ENCODE measurements around the gene MRPS2. TPM values are rescaled to one million over a fixed set of nuclear protein-coding genes. Genes with fewer than 3 reads are reported as not detected.

Gene MRPS2
- total RNA-seq, 1 donor from 2014 or later, result 50.1 TPM

DNA sequence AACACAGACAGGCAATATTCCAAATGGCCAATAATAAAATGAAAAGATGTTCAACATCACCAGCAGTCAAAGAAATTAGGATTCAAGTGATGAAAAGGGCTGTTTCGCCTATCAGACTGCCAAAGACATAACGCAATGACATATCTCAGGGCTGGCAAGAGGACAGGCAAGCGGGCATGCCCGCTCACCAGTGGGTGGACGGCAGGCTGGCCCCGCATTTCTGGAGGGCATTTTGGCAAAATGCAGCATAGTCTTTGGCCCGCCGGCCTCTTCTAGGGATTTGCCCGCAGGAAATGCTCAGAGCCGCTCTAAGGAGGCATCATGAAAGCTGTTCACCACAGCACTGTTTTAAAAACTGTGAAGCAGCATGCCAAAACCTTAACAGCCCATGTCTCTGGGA is 22.3 kb upstream of the MRPS2 start:
- Histone ChIP-seq H3K4me1 (peaks cover 14% of the 10 kb centered on the region), H3K9me3 (no peaks in the 10 kb centered on the region), H3K4me3 (no peak overlapping the region), H3K27ac (no peak overlapping the region), H3K27me3 (no peaks in the 10 kb centered on the region), H3K36me3 (no peaks in the 10 kb centered on the region)
- TF ChIP-seq POLR2AphosphoS5 (IDR thresholded peaks at IDR 0.05; ENCODE audit: insufficient read depth in 1 of 2, low read depth in 1 of 2) (no peak), POLR2A (IDR thresholded peaks at IDR 0.05) (no peak)
- TF ChIP-seq, protein P1, sequence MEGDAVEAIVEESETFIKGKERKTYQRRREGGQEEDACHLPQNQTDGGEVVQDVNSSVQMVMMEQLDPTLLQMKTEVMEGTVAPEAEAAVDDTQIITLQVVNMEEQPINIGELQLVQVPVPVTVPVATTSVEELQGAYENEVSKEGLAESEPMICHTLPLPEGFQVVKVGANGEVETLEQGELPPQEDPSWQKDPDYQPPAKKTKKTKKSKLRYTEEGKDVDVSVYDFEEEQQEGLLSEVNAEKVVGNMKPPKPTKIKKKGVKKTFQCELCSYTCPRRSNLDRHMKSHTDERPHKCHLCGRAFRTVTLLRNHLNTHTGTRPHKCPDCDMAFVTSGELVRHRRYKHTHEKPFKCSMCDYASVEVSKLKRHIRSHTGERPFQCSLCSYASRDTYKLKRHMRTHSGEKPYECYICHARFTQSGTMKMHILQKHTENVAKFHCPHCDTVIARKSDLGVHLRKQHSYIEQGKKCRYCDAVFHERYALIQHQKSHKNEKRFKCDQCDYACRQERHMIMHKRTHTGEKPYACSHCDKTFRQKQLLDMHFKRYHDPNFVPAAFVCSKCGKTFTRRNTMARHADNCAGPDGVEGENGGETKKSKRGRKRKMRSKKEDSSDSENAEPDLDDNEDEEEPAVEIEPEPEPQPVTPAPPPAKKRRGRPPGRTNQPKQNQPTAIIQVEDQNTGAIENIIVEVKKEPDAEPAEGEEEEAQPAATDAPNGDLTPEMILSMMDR (IDR thresholded peaks at IDR 0.05), result no peak
- intact Hi-C loops (cut with DNase I), result no loop called here
- DNase-seq (ENCODE audit: extremely low spot score in 2 of 2), result no peak

DNA sequence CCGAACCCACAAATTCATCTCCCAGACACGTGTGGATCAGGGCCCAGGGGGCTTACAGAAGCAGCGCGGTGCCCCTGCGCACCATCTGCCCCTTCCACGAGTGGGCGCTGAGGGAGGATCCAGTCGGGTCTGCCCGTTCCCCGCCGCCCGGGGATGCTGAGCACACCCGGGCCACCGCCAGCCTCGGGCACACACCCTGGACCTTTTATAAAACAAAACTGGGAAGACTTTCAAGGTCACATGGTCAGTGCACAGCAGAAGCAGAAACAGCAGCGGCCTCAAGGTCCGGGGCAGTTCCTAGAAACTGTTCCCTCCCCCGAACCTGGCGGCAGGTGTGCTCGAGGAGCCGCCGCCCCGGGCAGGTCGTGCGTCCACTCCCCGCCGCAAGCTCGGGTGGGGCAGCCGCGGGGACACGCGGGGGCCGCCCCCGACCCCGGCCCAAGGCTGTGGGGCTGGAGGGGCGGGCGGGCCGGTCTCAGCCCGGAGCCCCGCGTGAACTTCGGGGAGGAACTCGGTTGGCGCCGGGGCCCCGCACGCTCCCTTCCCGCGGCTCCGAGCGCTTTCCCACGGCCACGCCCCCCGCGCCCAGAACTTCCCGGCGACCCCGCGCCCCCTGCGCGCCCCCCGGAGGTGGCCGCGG is 21.5 kb upstream of the MRPS2 start:
- no peak for DNase-seq (ENCODE audit: extremely low spot score in 2 of 2)
- H3K27ac ChIP-seq, result peak overlapping the region; percentile 69
- no peaks in the 10 kb centered on the region for H3K9me3 ChIP-seq
- peak overlapping the region; percentile 55 to 90 for H3K4me3 ChIP-seq
- intact Hi-C loops (cut with DNase I), result no loop called here
- TF ChIP-seq POLR2AphosphoS5 (IDR thresholded peaks at IDR 0.05; ENCODE audit: insufficient read depth in 1 of 2, low read depth in 1 of 2), result no peak
- TF ChIP-seq, protein P1 (IDR thresholded peaks at IDR 0.05), result no peak
- H3K36me3 ChIP-seq, result no peaks in the 10 kb centered on the region
- H3K27me3 ChIP-seq, result no peaks in the 10 kb centered on the region
- peaks cover 14% of the 10 kb centered on the region for H3K4me1 ChIP-seq

DNA sequence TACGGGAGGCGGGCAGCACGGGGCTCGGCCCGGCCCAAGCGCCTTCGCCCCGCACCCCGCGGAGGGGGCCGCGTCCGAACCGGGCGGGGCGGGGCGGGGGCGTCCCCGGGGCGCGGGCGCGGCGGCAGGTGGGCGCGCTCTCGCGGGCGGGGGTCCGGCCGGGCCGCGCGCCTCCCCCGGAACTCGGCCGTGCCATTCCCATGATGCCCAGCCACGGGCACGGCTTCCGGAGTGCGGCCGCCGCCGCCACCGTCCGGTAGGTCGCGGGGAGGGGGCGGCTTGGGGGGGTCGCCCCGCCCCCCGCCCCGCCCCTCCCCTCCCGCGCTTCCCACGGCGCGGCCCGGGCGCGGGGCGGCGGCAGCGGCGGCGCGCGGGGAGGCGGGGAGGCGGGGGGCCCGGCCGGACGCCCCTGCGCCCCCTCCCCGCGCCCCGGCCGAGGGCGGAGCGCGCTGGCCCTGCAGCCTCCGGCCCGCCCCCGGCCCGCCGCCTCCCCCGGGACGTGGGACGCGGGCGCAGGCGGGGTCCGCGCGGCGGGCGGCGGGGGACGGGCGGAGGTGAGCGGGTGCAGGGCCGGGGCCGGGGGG is 20.9 kb upstream of the MRPS2 start, which contains the start of gene PPP1R26:
PPP1R26 (plus strand) TSS at position 314 of the 584 bp plus-strand sequence. CDS start 4,729 bp downstream, outside the sequence.
- intact Hi-C loops (cut with DNase I), result no loop called here

DNA sequence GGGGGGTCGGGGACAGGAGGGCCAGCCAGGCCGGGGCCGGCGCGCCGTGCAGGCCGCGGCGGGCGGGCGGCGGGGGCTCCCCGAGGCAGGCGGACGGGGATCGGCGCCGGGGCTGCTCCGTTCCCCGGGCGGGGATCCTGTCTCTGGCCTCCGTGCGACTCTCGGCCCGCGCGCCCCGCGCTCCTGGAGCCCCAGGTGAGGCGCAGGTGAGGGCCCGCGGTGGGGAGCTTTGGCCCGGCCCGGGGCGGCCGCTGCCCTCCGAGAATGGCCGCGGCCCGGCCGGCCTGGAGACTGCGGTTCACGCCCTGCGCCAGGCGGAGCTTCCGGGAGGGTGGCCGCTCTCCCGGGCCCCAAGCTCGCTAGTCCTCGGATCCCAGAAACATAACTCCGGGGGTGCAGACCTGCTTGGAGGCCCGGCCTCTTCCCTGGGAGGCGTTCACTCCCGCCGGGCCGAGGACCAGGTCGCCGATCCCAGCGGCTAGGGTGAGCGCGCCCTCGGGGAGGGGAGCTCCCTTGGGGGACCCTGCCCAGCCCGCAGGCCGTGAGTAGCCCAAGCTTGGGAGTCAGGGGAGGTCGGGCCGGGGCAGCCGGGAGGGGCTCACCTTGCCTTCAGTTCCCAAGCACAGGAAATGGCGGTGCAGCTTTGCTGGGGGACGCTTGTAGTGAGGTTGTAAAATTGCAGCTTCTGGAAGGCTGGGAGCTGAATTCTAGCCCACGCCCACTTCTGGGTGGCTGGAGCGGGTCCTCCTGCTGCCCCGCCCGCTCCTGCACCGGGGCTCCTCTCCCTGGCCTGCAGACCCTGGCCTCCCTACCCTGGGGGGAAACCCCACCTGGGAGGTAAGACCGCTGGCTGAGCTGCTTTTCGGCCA is 20.2 kb upstream of the MRPS2 start:
- Histone ChIP-seq H3K27ac (peak overlapping the region; percentile 5), H3K36me3 (peaks cover 0 to 10% of the 10 kb centered on the region in 2 donors)
- no peak for DNase-seq (ENCODE audit: extremely low spot score in 2 of 2)

More for the DNA sequence above, 20.9 kb upstream of the MRPS2 start, which contains the start of gene PPP1R26:
- Histone ChIP-seq H3K4me3 (peak within 1 kb of the TSS; percentile 55 to 90), H3K4me1 (peaks cover 14% of the 10 kb centered on the region), H3K36me3 (peaks cover 0 to 3% of the 10 kb centered on the region in 2 donors), H3K9me3 (no peaks in the 10 kb centered on the region), H3K27me3 (no peaks in the 10 kb centered on the region), H3K27ac (peak within 1 kb of the TSS; percentile 69)
- DNase-seq (ENCODE audit: extremely low spot score in 2 of 2), result no peak
- TF ChIP-seq POLR2AphosphoS5 (IDR thresholded peaks at IDR 0.05; ENCODE audit: insufficient read depth in 1 of 2, low read depth in 1 of 2) (no peak), POLR2A (IDR thresholded peaks at IDR 0.05) (no peak)
- TF ChIP-seq, protein P1 (IDR thresholded peaks at IDR 0.05), result no peak

More for the DNA sequence above, 20.2 kb upstream of the MRPS2 start:
- TF ChIP-seq, protein P1 (IDR thresholded peaks at IDR 0.05), result no peak
- TF ChIP-seq POLR2AphosphoS5 (IDR thresholded peaks at IDR 0.05; ENCODE audit: insufficient read depth in 1 of 2, low read depth in 1 of 2) (no peak), POLR2A (IDR thresholded peaks at IDR 0.05) (no peak)
- Histone ChIP-seq H3K27me3 (no peaks in the 10 kb centered on the region), H3K9me3 (no peaks in the 10 kb centered on the region), H3K4me3 (peak overlapping the region; percentile 52 to 90), H3K4me1 (peaks cover 14% of the 10 kb centered on the region)
- intact Hi-C loops (cut with DNase I), result no loop called here

Data from vagina (tissue), 2 donors.